Peyer's patch (tissue), 4 donors: ENCODE results near the gene FBXO40.

Experiments
- POLR2A ChIP-seq, 2 donors: fragments of 450-650 bp; IDR thresholded peaks; one replicate each; pipeline ENCODE4 v1.5.1; 2017; ENCODE audit warnings: antibody characterized with exemption in 2 of 2, mild to moderate bottlenecking in 2 of 2, moderate library complexity in 2 of 2
- TF ChIP-seq, protein P1 (sequence below), 6 experiments: fragments of 450-650 bp in 4 of 6; fragments of 200-600 bp in 2 of 6; sonication (generic) in 1 of 6; IDR thresholded peaks; one replicate each; pipeline ENCODE4 v1.5.1; 2017 to 2019; ENCODE audit warnings: antibody characterized with exemption in 6 of 6, mild to moderate bottlenecking in 3 of 6, moderate library complexity in 1 of 6

DNA sequence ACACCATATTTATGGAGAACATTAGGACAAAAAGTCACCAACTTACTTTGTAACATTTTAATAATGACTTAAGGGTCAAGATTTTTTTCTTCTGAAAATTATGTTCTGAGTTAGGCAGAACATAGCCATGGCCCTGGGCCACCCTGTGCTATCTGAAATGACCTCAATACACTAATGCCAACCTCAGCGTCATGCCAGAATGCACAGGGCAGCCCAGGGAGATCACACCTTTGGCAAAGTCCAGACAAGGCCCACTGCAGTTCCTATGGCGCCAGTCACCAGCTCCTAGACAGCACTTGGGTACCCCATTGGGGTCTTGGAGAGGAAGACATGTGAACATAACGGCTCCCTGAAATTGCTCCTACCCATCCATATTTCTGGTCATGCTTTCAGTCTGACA lies 34.4 kb downstream of the FBXO40 start:
- TF ChIP-seq, protein P1, sequence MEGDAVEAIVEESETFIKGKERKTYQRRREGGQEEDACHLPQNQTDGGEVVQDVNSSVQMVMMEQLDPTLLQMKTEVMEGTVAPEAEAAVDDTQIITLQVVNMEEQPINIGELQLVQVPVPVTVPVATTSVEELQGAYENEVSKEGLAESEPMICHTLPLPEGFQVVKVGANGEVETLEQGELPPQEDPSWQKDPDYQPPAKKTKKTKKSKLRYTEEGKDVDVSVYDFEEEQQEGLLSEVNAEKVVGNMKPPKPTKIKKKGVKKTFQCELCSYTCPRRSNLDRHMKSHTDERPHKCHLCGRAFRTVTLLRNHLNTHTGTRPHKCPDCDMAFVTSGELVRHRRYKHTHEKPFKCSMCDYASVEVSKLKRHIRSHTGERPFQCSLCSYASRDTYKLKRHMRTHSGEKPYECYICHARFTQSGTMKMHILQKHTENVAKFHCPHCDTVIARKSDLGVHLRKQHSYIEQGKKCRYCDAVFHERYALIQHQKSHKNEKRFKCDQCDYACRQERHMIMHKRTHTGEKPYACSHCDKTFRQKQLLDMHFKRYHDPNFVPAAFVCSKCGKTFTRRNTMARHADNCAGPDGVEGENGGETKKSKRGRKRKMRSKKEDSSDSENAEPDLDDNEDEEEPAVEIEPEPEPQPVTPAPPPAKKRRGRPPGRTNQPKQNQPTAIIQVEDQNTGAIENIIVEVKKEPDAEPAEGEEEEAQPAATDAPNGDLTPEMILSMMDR (IDR thresholded peaks at IDR 0.05), result no peak
- no peak for TF ChIP-seq POLR2A (IDR thresholded peaks at IDR 0.05)
